Stomach (tissue), 9 donors: ENCODE data around the gene MIER1. TPM values are rescaled to one million over a fixed set of nuclear protein-coding genes. Genes with fewer than 3 reads are reported as not detected.
"Not testable (repeated sequence)": the region's sequence is repeated elsewhere in the genome, so short reads cannot be mapped to it uniquely, and the experiment has no call there.

Experiments used
- DNase-seq, 2 donors: peaks; one replicate each; pipeline versions ENCODE4 v3.0.0 to v3.0.0-alpha.2; 2013 to 2019
- H3K27ac ChIP-seq, 5 donors: fragments of 200-600 bp in 4 of 5; sonication (generic) in 4 of 5; one replicate each; pipeline ENCODE4 v1.5.1; 2013 to 2019; ENCODE audit warnings: mild to moderate bottlenecking in 1 of 5, moderate library complexity in 1 of 5
- H3K27me3 ChIP-seq, 3 donors: fragments of 200-600 bp; sonication (generic); one replicate each; pipeline ENCODE4 v1.5.1; 2017 to 2019; ENCODE audit warnings: mixed run types in 1 of 3
- H3K36me3 ChIP-seq, 4 donors: fragments of 200-600 bp; sonication (generic); 1 replicate in 3 of 4; 2 replicates in 1 of 4; pipeline ENCODE4 v1.5.1; 2016 to 2019
- H3K4me1 ChIP-seq, 4 donors: fragments of 200-600 bp; sonication (generic); one replicate each; pipeline ENCODE4 v1.5.1; 2016 to 2019
- H3K4me3 ChIP-seq, 4 donors: fragments of 200-600 bp; sonication (generic) in 3 of 4; one replicate each; pipeline ENCODE4 v1.5.1; 2016 to 2019; ENCODE audit warnings: mild to moderate bottlenecking in 1 of 4
- H3K9me3 ChIP-seq, 4 donors: fragments of 200-600 bp; sonication (generic); one replicate each; pipeline ENCODE4 v1.5.1; 2016 to 2019
- EP300 ChIP-seq: sonication (generic); formaldehyde crosslinking; IDR thresholded peaks from one replicate; pipeline ENCODE4 v1.6.1; 2017; ENCODE audit warnings: antibody characterized with exemption
- POLR2A ChIP-seq, 4 donors: fragments of 450-650 bp; IDR thresholded peaks; one replicate each; pipeline ENCODE4 v1.6.1; 2016; ENCODE audit warnings: antibody characterized with exemption in 4 of 4, control low read depth in 2 of 4, mild to moderate bottlenecking in 1 of 4, moderate library complexity in 1 of 4
- POLR2AphosphoS5 ChIP-seq, 3 donors: sonication (generic); formaldehyde crosslinking; IDR thresholded peaks; one replicate each; pipeline ENCODE4 v1.6.1; 2016; ENCODE audit warnings: antibody characterized with exemption in 3 of 3
- WGBS, 5 donors: extraction: QIAGEN DNeasy Blood & Tissue Kit in 3 of 5; methylation state at CpG; one replicate each; pipeline versions ENCODE4 v1.1.5 to v1.1.7; 2013 to 2018; 5-methylcytosine and 5-hydroxymethylcytosine counted together
- intact Hi-C: fragments of 100-400 bp; cut with DNase I; formaldehyde crosslinking; loops from one replicate; pipeline ENCODE4 v1.15.1; 2023; ENCODE audit warnings: low total_unique reads
- polyA plus RNA-seq, 3 donors: library from polyadenylated mRNA; stranded (reverse); fragments of 200-250 nt; gene quantifications; one replicate each; pipeline ENCODE4 v1.2.3, GENCODE V29; 2013
- total RNA-seq, 5 donors: library from RNA; depleted of rRNA; stranded (reverse); fragments of >200 nt; gene quantifications; one replicate each; pipeline versions ENCODE4 v1.1.0 to v1.2.3, GENCODE V29; 2014 to 2016
- TF ChIP-seq, protein P1 (sequence below), 7 experiments: fragments of 450-650 bp in 4 of 7; fragments of 200-600 bp in 3 of 7; sonication (generic) in 3 of 7; IDR thresholded peaks; one replicate each; pipeline ENCODE4 v1.5.1; 2016 to 2019; ENCODE audit warnings: antibody characterized with exemption in 7 of 7, control low read depth in 2 of 7, mild to moderate bottlenecking in 1 of 7
- donor health status: healthy with polysubstance abuse.
- donor health status: Bipolar disorder and iron deficiency.
- donor health status: healthy.

The MIER1 gene
- total and polyA plus RNA-seq, 8 donors = 6.4 to 57.6 (median 27.7) TPM

GRCh38 chr1:66954208-66954607, 29.4 kb downstream of the MIER1 start:
- TF ChIP-seq POLR2A (IDR thresholded peaks at IDR 0.05) (no peak), POLR2AphosphoS5 (IDR thresholded peaks at IDR 0.05) (no peak), EP300 (no peak)
- TF ChIP-seq, protein P1, sequence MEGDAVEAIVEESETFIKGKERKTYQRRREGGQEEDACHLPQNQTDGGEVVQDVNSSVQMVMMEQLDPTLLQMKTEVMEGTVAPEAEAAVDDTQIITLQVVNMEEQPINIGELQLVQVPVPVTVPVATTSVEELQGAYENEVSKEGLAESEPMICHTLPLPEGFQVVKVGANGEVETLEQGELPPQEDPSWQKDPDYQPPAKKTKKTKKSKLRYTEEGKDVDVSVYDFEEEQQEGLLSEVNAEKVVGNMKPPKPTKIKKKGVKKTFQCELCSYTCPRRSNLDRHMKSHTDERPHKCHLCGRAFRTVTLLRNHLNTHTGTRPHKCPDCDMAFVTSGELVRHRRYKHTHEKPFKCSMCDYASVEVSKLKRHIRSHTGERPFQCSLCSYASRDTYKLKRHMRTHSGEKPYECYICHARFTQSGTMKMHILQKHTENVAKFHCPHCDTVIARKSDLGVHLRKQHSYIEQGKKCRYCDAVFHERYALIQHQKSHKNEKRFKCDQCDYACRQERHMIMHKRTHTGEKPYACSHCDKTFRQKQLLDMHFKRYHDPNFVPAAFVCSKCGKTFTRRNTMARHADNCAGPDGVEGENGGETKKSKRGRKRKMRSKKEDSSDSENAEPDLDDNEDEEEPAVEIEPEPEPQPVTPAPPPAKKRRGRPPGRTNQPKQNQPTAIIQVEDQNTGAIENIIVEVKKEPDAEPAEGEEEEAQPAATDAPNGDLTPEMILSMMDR (IDR thresholded peaks at IDR 0.05) = no peak
- Histone ChIP-seq H3K4me1 (peaks cover 0 to 17% (median 6%) of the 10 kb centered on the region in 4 donors), H3K27me3 (no peaks in the 10 kb centered on the region), H3K4me3 (no peak overlapping the region), H3K36me3 (peaks cover 6 to 91% (median 72%) of the 10 kb centered on the region in 4 donors), H3K27ac (no peak overlapping the region), H3K9me3 (no peaks in the 10 kb centered on the region)
- intact Hi-C loops = no loop called here
- 82 to 89% (median 84%) methylated on average over 4 of the region's 4 CpGs for WGBS, 5 donors
- DNase-seq = no peak

- no peak overlapping the region for H3K4me3 ChIP-seq
- no peak for DNase-seq
- H3K9me3 ChIP-seq = no peaks in the 10 kb centered on the region
- H3K36me3 ChIP-seq = peaks cover 12 to 91% (median 75%) of the 10 kb centered on the region in 4 donors
- no peaks in the 10 kb centered on the region for H3K27me3 ChIP-seq
- peaks cover 0 to 15% (median 6%) of the 10 kb centered on the region in 4 donors for H3K4me1 ChIP-seq
- TF ChIP-seq POLR2A (IDR thresholded peaks at IDR 0.05) (no peak), EP300 (no peak), POLR2AphosphoS5 (IDR thresholded peaks at IDR 0.05) (no peak)
- TF ChIP-seq, protein P1 (IDR thresholded peaks at IDR 0.05) = no peak
- WGBS, 5 donors = 92 to 97% (median 96%) methylated on average over 3 of the region's 3 CpGs
- no peak overlapping the region for H3K27ac ChIP-seq
- intact Hi-C loops = no loop called here
These were observed 33.1 kb downstream of the MIER1 start for GRCh38 chr1:66957938-66958337.

DNA sequence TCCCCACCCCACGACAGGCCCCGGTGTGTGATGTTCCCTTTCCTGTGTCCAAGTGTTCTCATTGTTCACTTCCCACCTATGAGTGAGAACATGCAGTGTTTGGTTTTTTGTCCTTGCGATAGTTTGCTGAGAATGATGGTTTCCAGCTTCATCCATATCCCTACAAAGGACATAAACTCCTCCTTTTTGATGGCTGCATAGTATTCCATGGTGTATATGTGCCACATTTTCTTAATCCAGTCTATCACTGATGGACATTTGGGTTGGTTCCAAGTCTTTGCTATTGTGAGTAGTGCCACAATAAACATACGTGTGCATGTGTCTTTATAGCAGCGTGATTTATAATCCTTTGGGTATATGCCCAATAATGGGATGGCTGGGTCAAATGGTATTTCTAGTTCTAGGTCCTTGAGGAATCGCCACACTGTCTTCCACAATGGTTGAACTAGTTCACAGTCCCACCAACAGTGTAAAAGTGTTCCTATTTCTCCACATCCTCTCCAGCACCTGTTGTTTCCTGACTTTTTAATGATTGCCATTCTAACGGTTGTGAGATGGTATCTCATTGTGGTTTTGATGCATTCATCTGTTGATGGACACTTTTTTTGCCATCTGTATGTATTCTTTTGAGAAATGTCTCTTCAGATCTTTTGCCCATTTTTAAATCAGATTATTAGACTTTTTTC, 41.5 kb downstream of the MIER1 start:
- H3K36me3 ChIP-seq = peaks cover 26 to 99% (median 94%) of the 10 kb centered on the region in 4 donors

GRCh38 chr1:66968574-66968973, 43.8 kb downstream of the MIER1 start:
- Histone ChIP-seq H3K4me1 (peaks cover 0 to 8% (median 0%) of the 10 kb centered on the region in 4 donors), H3K9me3 (peaks cover 0 to 5% (median 0%) of the 10 kb centered on the region in 4 donors), H3K36me3 (peaks cover 22 to 99% (median 90%) of the 10 kb centered on the region in 4 donors), H3K27ac (no peak overlapping the region), H3K27me3 (no peaks in the 10 kb centered on the region), H3K4me3 (no peak overlapping the region)
- TF ChIP-seq EP300 = no peak
- TF ChIP-seq, protein P1 (IDR thresholded peaks at IDR 0.05) = no peak
- TF ChIP-seq POLR2AphosphoS5 (IDR thresholded peaks at IDR 0.05) = no peak
- no peak for TF ChIP-seq POLR2A (IDR thresholded peaks at IDR 0.05)
- no peak for DNase-seq
- intact Hi-C loops = no loop called here
- 44 to 68% (median 55%) methylated on average over 3 of the region's 3 CpGs for WGBS, 5 donors

More for the DNA sequence above, 41.5 kb downstream of the MIER1 start:
- intact Hi-C loops, DNase-seq, H3K27ac ChIP-seq, H3K4me1 ChIP-seq, H3K27me3 ChIP-seq, H3K9me3 ChIP-seq, H3K4me3 ChIP-seq: not testable (repeated sequence)
- 90 to 98% (median 94%) methylated on average over 7 of the region's 7 CpGs for WGBS, 5 donors

GRCh38 chr1:66978201-66978600, 53.4 kb downstream of the MIER1 start:
- TF ChIP-seq POLR2AphosphoS5 (IDR thresholded peaks at IDR 0.05) (no peak), POLR2A (IDR thresholded peaks at IDR 0.05) (no peak), EP300 (no peak)
- TF ChIP-seq, protein P1 (IDR thresholded peaks at IDR 0.05) = no peak
- H3K9me3 ChIP-seq = no peaks in the 10 kb centered on the region
- no peaks in the 10 kb centered on the region for H3K27me3 ChIP-seq
- intact Hi-C loops = no loop called here
- no peak for DNase-seq
- peaks cover 15 to 81% (median 73%) of the 10 kb centered on the region in 4 donors for H3K36me3 ChIP-seq
- H3K4me3 ChIP-seq = no peak overlapping the region
- H3K27ac ChIP-seq = no peak overlapping the region
- H3K4me1 ChIP-seq = peaks cover 7 to 38% (median 26%) of the 10 kb centered on the region in 4 donors

GRCh38 chr1:66979621-66980020, 54.8 kb downstream of the MIER1 start:
- 95 to 99% (median 98%) methylated on average over 11 of the region's 11 CpGs for WGBS, 5 donors
- H3K9me3 ChIP-seq, DNase-seq, H3K4me3 ChIP-seq, H3K27ac ChIP-seq, H3K27me3 ChIP-seq, intact Hi-C loops: not testable (repeated sequence)
- Histone ChIP-seq H3K4me1 (peaks cover 15 to 46% (median 32%) of the 10 kb centered on the region in 4 donors), H3K36me3 (peaks cover 20 to 86% (median 83%) of the 10 kb centered on the region in 4 donors)
